ENCODE results near the gene PLA1A.

DNA sequence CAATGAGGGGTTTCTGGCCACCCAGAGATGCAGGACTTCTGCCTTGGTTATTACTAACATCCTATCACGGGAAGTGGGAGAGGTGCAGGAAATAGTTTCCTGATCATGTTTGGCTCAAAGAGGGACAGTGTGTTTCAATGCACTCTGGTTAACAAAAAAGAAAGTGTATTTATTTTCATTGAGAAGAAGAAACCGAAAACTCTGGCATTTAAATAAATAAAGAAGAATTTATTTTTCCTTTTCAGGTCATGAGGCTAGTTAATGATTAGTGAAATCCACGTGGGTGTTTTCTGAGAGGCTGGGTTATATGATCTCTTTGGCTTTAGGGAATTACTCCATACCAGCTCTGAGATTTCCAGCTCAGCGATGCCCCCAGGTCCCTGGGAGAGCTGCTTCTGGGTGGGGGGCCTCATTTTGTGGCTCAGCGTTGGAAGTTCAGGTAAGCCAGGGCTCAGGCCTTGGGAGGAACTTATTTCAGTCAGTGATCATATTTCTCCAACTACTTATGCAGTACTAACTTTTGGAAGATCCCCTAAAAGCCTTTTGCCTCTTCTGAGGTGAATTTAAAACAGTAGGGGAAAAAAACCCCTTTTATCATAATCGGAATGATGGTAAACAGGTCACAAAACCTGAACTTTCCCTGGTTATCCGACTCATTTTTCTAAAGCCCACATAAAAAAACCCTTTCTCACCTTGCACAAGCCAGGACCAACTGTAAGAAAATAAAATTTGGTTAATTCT lies at the start of gene PLA1A:
- TF ChIP-seq, protein P1, sequence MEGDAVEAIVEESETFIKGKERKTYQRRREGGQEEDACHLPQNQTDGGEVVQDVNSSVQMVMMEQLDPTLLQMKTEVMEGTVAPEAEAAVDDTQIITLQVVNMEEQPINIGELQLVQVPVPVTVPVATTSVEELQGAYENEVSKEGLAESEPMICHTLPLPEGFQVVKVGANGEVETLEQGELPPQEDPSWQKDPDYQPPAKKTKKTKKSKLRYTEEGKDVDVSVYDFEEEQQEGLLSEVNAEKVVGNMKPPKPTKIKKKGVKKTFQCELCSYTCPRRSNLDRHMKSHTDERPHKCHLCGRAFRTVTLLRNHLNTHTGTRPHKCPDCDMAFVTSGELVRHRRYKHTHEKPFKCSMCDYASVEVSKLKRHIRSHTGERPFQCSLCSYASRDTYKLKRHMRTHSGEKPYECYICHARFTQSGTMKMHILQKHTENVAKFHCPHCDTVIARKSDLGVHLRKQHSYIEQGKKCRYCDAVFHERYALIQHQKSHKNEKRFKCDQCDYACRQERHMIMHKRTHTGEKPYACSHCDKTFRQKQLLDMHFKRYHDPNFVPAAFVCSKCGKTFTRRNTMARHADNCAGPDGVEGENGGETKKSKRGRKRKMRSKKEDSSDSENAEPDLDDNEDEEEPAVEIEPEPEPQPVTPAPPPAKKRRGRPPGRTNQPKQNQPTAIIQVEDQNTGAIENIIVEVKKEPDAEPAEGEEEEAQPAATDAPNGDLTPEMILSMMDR (IDR thresholded peaks at IDR 0.05): no peak
- TF ChIP-seq POLR2A (IDR thresholded peaks at IDR 0.05) (no peak), POLR2AphosphoS5 (IDR thresholded peaks at IDR 0.05) (no peak), EP300 (IDR thresholded peaks at IDR 0.05) (no peak)
